Measurements from ENCODE around the gene ZCCHC4.

Gene ZCCHC4

GRCh38 chr4:25350561-25350960 is 38.0 kb downstream of the ZCCHC4 start:
- DNase-seq (ENCODE audit: low spot score): no peak
- CTCF ChIA-PET: interaction anchor here (0.6 kb wide), 1 partner anchor 145 kb away, joined by 3 read pairs; no protein-coding TSS in a partner anchor
- TF ChIP-seq CTCF (conservative IDR thresholded peaks at IDR 0.05; ENCODE audit: low read depth): no peak
- H3K27ac ChIP-seq: no peak overlapping the region
- POLR2A ChIA-PET (ENCODE audit: low non-redundant PET): no interaction called here

GRCh38 chr4:25351777-25352416 is 39.3 kb downstream of the ZCCHC4 start:
- DNase-seq (ENCODE audit: low spot score): peak; percentile 44
- POLR2A ChIA-PET (ENCODE audit: low non-redundant PET): interaction anchor here (0.6 kb wide), 1 partner anchor 562 kb away, joined by 3 read pairs; the partner anchor contains the start of gene SMIM20
- CTCF ChIA-PET: interaction anchor here (0.7 kb wide), 1 partner anchor 794 kb away, joined by 3 read pairs; no protein-coding TSS in a partner anchor
- H3K27ac ChIP-seq: no peak overlapping the region
- no peak for TF ChIP-seq CTCF (conservative IDR thresholded peaks at IDR 0.05; ENCODE audit: low read depth)

GRCh38 chr4:25356068-25356467 is 43.5 kb downstream of the ZCCHC4 start:
- no peak overlapping the region for H3K27ac ChIP-seq
- DNase-seq (ENCODE audit: low spot score): no peak
- ChIA-PET CTCF (interaction anchor here (0.7 to 1.0 kb wide), 2 partner anchors 44 to 510 kb away, joined by 3 to 4 read pairs; partner anchors contain the start of gene ZCCHC4), POLR2A (ENCODE audit: low non-redundant PET) (no interaction called here)
- no peak for TF ChIP-seq CTCF (conservative IDR thresholded peaks at IDR 0.05; ENCODE audit: low read depth)

GRCh38 chr4:25358515-25359275 is 46.1 kb downstream of the ZCCHC4 start:
- POLR2A ChIA-PET (ENCODE audit: low non-redundant PET): no interaction called here
- CTCF ChIA-PET: interaction anchor here (1.0 kb wide), 1 partner anchor 8 kb away, joined by 7 read pairs; no protein-coding TSS in a partner anchor

DNA sequence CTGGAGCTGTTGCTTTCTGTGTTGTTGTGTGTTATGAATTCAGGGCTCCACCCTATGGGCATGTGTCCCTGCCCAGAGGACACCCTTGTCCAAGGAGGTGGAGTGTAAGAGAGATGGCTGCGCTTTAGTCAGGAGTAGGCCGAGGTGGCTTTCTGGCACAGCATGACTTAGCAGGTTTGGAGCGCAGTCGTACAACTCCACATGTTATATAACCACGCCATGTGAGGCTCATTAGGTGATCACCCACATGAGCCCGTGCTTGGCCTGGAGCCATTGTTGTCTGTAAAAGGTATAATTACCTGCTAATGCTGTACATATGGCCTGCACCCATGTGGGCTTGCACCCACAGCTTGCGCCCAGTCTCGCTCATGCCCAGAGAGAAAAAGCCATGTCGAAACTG is 48.7 kb downstream of the ZCCHC4 start:
- H3K27ac ChIP-seq: no peak overlapping the region
- TF ChIP-seq CTCF (conservative IDR thresholded peaks at IDR 0.05; ENCODE audit: low read depth): no peak
- ChIA-PET CTCF (no interaction called here), POLR2A (ENCODE audit: low non-redundant PET) (no interaction called here)
- no peak for DNase-seq (ENCODE audit: low spot score)

More at GRCh38 chr4:25358515-25359275, 46.1 kb downstream of the ZCCHC4 start:
- peak; percentile 16 for DNase-seq (ENCODE audit: low spot score)
- H3K27ac ChIP-seq: peak overlapping the region; percentile 28; the same call in 1 of the 2 replicates
- no peak for TF ChIP-seq CTCF (conservative IDR thresholded peaks at IDR 0.05; ENCODE audit: low read depth)

- ChIA-PET POLR2A (ENCODE audit: low non-redundant PET) (no interaction called here), CTCF (interaction anchor here (0.6 to 1.5 kb wide), 10 partner anchors 9 to 813 kb away, joined by 3 to 14 read pairs (median 3); partner anchors contain the start of genes PI4K2B and ZCCHC4)
- DNase-seq (ENCODE audit: low spot score): peak; percentile 20
- peak; percentile 74 for TF ChIP-seq CTCF (conservative IDR thresholded peaks at IDR 0.05; ENCODE audit: low read depth)
- H3K27ac ChIP-seq: no peak overlapping the region
Observed at GRCh38 chr4:25367004-25367621, 54.5 kb downstream of the ZCCHC4 start.

Data from RWPE1 (cell line).